ENCODE data around the gene SCNN1G. TPM values are rescaled to one million over a fixed set of nuclear protein-coding genes. Genes with fewer than 3 reads are reported as not detected.
"Not testable (repeated sequence)": the region's sequence is repeated elsewhere in the genome, so short reads cannot be mapped to it uniquely, and the experiment has no call there.

Gene SCNN1G, protein sequence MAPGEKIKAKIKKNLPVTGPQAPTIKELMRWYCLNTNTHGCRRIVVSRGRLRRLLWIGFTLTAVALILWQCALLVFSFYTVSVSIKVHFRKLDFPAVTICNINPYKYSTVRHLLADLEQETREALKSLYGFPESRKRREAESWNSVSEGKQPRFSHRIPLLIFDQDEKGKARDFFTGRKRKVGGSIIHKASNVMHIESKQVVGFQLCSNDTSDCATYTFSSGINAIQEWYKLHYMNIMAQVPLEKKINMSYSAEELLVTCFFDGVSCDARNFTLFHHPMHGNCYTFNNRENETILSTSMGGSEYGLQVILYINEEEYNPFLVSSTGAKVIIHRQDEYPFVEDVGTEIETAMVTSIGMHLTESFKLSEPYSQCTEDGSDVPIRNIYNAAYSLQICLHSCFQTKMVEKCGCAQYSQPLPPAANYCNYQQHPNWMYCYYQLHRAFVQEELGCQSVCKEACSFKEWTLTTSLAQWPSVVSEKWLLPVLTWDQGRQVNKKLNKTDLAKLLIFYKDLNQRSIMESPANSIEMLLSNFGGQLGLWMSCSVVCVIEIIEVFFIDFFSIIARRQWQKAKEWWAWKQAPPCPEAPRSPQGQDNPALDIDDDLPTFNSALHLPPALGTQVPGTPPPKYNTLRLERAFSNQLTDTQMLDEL
- total RNA-seq, result 0.40 and 0.65 TPM in 2 replicates

GRCh38 chr16:23182679-23183542 lies at the start of gene SCNN1G:
TSS of gene SCNN1G (plus strand) at chr16:23182745. CDS start at chr16:23186272, 3,527 bp downstream.
- DNase-seq (ENCODE audit: low read depth in 2 of 2), result peak in 1 of 2 donors; percentile 2

DNA sequence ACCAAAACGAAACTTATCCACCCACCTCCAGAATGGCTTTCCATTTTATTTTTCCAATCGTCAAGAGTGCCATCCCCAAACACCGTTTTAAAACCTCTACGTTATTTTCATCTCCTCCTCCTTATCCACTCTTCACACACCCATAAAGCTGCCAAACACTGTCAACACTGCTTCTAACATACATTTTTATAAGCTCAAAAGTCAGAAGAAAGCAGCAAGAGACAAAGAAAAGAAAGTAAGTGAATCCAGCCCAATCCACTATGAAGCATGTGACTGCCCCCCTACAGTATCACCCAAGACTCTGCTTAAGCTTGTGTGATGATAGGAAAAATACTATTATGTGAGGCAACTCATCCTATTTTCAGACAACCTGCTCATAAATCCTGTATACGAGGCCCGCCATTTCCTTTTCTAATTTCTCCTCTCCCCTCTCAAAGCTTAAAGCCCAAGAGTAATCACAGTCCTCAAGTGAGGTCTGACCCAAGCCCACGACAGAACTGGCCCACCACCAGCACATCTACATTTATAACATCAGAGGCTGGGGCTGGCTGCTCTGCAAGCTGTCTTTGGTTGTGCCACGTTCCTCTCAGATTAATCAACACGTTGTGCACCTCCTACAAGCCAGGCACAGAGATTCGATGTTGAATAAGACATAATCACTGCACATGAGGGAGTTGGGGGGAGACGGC lies 49.6 kb upstream of the SCNN1G start:
- peak; percentile 38 to 54 for DNase-seq (ENCODE audit: low read depth in 2 of 2)

DNA sequence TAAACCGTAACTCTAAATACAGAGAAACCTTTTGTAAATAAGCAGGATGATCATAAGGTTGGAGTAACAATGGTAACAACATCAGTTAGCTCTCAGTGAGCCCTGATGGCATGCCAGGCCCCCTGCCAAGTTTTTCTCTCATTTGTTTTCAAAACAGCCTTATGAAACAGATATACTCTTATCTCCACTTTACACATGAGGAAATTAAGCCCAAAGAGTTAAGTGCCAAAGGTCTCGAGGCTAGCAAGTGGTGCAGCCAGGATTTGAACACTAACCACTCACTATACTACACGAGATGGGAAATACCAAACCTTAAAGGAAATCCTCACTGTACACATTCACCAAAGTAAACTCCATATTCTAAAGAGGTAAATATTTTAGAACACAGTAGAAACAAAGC lies 48.3 kb upstream of the SCNN1G start:
- peak; percentile 88 to 98 for DNase-seq (ENCODE audit: low read depth in 2 of 2)

- no peak for DNase-seq (ENCODE audit: low read depth in 2 of 2)
Observed at GRCh38 chr16:23137256-23137655, 45.3 kb upstream of the SCNN1G start.

DNA sequence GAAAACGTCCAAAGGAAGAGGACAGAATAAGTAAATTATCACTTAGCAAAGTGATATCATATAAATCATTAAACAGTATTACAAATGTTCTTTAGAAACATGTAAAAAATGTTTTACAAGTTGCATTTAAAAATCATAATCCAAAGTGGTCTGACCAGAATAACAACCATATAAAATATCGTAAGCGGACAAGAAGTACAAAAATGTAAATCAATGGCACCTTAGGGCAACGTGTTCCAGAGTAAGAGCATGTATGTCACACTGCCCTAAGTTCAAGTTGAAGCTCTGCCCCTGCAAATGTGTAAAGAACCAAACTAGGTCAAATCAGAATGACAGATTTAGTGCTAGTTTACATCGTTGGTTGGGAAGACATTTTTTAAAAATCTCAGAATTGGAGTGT lies 44.7 kb upstream of the SCNN1G start:
- no peak for DNase-seq (ENCODE audit: low read depth in 2 of 2)

- no peak for DNase-seq (ENCODE audit: low read depth in 2 of 2)
Observed at GRCh38 chr16:23140107-23140506, 42.4 kb upstream of the SCNN1G start.

- no peak for DNase-seq (ENCODE audit: low read depth in 2 of 2)
Observed at GRCh38 chr16:23141033-23141432, 41.5 kb upstream of the SCNN1G start.

DNA sequence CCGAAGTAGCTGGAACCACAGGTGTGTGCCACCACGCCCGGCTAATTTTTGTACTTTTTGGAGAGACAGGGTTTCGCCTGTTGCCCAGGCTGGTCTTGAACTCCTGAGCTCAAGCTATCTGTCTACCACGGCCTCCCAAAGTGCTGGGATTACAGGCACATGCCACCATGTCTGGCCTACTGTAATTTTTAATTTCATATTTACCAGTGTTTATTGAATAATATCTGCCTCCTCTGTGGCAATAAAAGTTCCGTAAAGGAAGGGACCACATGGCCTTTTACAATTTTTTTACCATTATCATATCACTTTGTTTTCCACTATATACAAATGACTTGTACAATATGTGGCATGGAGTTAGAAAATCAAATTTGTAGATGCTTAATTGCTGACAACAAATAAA lies 41.0 kb upstream of the SCNN1G start:
- no peak for DNase-seq (ENCODE audit: low read depth in 2 of 2)

GRCh38 chr16:23141959-23142740 lies 40.4 kb upstream of the SCNN1G start:
- peak in 1 of 2 donors; percentile 26 for DNase-seq (ENCODE audit: low read depth in 2 of 2)

DNA sequence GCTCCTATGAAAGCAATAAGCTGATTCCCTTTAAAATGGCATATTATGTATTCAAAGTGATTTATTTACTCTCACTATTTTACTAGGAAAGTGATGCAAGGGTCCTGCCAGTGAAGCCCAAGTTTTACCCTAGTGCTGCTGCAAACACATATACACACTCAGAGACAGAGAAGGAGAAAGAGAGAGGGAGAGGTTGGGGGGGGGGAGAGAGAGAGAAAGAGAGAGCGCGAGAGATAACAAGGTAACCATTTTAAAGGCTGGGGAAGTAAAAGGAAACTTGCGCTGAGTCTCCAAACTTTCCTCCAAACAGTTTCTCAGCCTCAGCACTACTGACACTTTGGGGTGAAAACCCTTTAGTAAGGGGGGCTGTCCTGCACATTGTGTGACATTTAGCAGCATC lies 39.2 kb upstream of the SCNN1G start:
- no peak for DNase-seq (ENCODE audit: low read depth in 2 of 2)

- not testable (repeated sequence) for DNase-seq (ENCODE audit: low read depth in 2 of 2)
Observed at GRCh38 chr16:23144393-23144792, 38.2 kb upstream of the SCNN1G start.

- peak in 1 of 2 donors; percentile 17 for DNase-seq (ENCODE audit: low read depth in 2 of 2)
Observed at GRCh38 chr16:23145186-23145585, 37.4 kb upstream of the SCNN1G start.

DNA sequence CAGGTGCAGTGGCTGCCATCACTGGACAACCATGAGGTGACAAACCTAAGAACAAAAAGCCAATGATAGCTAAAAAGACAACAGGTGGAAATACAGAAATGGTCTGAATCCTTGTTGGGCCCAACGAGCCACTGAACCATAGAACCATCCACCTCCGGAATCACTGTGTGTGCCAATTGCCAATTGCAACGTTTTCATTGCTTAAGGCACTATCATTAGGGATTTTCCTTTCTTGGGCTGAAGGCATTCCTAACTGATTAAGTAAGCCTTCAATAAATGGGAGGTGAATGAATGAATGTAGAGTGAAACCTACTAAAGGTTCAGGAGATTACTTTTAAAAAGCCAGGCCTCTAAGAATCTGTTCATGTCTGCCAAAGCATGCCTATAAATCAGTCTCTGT lies 36.9 kb upstream of the SCNN1G start:
- DNase-seq (ENCODE audit: low read depth in 2 of 2), result peak in 1 of 2 donors; percentile 57

GRCh38 chr16:23146877-23147601 lies 35.5 kb upstream of the SCNN1G start:
- DNase-seq (ENCODE audit: low read depth in 2 of 2), result peak; percentile 24 to 29

GRCh38 chr16:23147666-23148065 lies 34.9 kb upstream of the SCNN1G start:
- DNase-seq (ENCODE audit: low read depth in 2 of 2), result no peak

GRCh38 chr16:23148166-23148512 lies 34.4 kb upstream of the SCNN1G start:
- DNase-seq (ENCODE audit: low read depth in 2 of 2), result peak; percentile 11 to 66

- peak; percentile 70 to 87 for DNase-seq (ENCODE audit: low read depth in 2 of 2)
Observed at GRCh38 chr16:23148513-23149266, 33.9 kb upstream of the SCNN1G start.

- DNase-seq (ENCODE audit: low read depth in 2 of 2), result peak; percentile 98
Observed at GRCh38 chr16:23149267-23149992, 33.1 kb upstream of the SCNN1G start, which contains the start of gene USP31. TSS of gene USP31 (minus strand) at chr16:23149452. CDS start at chr16:23149270, 182 bp downstream.
